Activated CD4-positive, CD25-positive, alpha-beta regulatory T cell treated with anti-CD3 and anti-CD28 coated beads, Interleukin-2, amount 50 U/mL, for 24 hours (primary cell): ENCODE measurements around the gene KIRREL1.

ENCODE experiments used
- ATAC-seq, 2 donors: fragments of 150-1000 bp; cut with Tn5 transposase; one replicate each; pipeline ENCODE4 v1.10.0; 2021; ENCODE audit warnings: mild to moderate bottlenecking in 1 of 2, moderate library complexity in 1 of 2

The KIRREL1 gene

DNA sequence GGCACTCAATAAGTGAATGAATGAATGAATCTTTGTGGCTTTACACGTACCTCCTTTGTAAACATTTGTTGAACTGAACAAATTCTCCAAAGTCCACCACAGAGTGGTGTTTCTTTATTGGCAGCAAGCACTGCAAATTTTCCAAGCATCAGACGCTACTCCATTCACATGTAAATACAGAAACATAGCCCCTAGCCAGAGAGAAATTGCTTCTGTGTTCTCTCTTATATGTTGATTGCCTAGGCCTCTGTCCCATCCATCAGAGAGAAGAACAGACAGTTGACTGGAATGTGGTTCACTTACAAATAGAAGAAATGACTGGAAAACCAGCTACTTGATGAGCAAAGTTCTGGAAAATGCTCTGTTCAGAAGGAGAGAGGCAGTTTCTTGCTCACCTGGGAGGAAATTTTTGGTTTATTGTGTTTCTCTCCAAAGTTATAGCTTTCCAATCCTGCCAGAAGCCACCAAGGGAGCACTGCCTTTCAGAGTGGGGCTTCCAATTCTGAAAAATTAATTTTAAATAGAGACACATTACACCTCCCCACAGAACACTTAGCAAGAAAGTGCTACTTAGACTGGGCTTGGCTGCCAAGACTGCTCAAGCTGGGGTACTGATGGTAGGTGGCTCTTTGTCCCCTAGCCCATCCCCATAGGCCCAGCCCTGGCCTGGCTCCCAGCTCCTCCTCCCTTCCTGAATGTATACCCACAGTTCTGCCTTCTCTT lies 18.1 kb upstream of the KIRREL1 start:
- ATAC-seq = no peak

DNA sequence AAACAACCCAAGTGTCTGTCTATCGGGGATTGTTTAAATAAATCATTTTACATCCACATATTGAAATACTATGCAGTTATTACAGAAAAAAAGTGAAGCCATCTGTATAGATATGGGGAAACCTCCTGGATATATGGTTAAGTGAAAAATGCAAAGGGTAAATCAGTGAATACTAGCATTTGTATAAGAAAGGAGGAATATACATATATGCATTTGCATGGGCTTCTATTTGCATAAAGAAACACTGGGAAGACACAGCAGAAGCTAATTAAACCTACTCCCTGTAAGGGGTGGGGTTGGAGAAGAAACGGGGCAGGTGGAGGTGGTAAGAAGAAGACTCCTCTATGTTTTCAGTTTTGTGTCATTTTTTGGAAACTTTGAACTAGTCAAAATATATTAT lies 16.6 kb upstream of the KIRREL1 start:
- ATAC-seq = no peak

DNA sequence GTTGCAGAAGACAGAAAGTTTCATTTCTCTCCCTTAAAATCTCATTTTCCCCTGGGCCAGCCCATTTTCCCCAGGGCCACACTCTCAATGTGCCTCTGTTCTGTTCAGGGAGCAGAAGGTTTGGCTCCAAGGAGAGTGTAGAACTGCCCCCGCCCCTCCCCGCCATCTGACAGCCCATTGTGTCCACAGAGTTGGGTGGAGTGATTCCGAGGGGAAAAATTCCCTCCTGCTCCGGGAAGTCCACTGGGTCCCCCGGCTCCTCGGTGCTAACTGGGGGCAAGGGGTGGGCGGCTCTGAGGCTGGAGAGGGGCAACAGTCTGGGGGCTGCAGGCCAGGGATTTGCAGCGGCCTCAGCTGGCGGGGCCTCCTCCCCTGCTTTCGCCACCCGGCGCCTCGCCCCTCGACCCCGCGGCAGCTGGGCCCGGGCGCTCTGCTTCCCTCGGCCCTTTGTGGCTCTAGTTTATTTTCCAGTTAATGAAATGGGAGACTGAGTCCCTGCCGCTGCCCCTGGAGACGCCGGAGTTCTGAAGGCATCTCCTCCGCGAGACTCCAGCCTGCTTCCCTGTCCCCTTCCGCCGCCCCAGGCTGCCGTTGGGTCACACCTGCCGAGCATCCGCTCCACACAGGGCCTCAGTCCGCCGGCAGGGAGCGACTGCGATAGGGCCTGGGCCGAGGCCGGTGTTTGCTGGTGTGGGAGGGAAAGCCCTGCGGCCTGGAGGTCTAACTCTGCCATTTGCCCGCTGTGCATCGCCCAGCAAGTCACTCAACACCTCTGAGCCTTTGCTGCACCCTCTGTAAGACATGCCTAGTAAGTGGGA lies 14.7 kb upstream of the KIRREL1 start:
- ATAC-seq = no peak

DNA sequence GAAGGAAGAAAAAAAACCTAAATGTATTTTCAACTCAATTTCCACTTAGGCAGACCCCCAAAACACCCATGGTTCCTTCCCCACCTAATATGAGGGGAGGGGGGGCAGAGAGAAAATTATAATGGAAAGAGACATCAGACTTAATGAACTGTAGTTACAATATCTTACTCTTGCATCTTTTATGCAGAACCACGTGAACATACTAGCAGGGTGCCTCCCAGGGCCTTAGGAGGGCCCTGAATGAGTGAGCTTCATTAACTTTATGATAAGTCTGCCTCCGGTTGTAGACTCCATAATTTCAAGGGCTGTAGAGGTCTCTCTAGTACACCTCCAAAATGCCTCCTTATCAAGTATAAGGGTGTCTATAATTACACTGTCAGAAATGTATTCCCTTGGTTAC lies 11.3 kb upstream of the KIRREL1 start:
- no peak for ATAC-seq

DNA sequence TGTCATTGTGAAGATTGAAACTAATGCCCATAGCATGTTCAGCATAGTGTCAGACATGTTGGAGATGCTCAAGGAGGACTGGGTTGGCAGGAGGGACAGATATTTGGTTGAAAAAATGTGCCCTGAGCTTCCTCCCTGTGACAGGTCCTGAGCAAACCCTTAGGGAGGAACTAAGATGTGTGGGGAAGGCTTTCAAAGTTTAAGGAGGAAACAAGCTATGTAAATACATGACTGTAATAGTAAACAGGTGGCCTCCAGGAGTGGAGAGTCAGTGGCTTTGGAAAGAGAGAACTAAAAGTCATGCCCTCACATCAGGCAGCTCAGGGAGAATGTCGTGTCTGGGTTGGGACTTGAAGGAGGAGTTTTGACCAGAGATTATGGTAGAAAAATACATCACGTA lies 9.7 kb upstream of the KIRREL1 start:
- no peak for ATAC-seq

DNA sequence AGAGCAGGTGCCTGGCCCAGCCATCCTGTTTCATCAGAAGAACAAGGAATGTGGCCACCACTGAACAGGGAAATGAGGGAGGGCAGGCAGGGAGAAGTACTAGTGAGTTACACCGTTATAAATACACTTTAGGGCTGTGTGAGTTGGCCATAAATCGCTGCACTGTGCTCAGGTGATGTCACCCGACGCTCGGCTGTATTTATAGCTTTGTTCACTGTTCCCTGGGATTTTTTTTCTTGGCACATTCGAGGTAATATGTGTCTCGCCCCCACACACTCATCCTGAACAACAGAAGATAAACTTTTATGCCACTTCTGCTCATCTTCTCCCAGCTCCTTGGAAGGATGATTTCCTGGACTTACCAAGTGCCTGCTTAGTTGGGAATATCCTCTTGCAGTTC lies 9.0 kb upstream of the KIRREL1 start:
- ATAC-seq = no peak

DNA sequence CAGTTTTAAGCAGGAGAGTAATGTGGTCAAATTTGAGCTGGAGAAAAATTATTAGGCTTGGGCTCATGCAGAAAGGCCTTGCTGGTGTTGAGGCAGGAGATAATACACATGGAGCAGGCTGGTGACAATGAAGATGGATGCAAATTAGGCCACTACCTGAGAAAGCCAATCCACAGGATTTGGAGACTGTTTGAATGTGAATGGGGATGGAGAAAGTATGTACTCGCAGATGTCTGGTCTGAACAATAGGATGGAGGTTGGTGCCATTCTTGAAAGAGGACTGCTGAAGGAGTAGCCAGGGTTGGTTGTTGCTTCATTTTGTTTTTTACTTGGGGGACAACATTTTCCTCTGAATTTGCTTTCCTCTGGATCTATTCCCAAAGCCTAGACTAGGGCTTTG lies 8.0 kb upstream of the KIRREL1 start:
- no peak for ATAC-seq

DNA sequence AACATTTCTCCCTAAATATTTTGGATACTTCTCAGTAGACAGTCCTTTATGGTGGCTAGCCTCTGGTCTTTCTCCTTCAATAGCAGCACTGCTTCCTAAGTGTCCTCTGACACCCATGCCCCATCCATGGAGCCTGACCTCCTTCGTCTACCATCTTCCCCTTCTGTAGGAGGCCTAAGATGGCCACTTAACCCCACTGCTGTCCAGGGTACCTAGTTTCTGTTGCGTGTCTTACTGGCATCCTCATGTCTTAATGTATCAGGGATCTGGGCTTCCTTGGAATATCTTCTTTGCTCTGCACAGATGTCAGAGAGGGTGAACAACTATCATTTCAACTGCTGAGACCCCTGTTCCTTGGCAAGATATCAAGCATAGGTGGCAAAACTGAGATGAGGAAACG lies 5.4 kb upstream of the KIRREL1 start:
- no peak for ATAC-seq

DNA sequence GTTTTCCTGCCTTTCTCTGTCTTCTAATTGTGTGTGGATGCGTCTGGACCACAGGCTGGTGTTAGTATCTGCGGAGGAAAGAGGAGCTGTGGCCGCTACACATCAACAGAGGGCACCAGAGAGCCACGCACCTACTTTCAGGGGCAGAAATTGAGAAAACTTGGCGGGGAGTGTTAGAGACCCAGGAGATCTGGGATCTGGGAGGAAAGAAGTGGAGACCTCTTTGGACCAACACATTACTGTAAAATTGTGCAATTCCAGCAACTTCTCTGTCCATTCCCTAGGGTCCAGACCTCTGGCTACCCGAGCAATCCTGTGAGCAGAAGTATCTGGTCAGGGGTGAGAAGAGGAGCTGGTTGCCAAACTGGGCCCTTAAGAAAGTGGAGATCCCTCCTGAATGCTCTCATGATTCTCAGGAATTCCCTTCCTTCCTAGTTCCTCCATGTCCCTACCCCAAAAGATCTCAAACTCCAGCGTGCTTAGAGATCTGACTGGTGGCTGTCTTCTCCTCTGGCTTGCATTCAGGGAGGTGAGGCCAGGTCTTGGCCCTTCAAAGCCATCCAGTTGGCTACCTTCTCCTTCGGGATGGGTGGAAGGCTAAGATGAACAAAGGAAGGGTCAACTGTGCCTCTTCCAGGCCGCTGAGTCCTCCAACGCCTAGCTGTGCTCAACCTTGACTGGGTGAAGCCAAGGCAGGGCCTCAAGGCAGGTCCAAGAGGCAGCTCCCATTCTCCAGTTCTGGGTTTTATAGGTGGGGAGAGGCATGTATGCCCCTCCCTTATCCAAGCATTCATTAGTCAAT lies 1.2 kb upstream of the KIRREL1 start:
- ATAC-seq = no peak

DNA sequence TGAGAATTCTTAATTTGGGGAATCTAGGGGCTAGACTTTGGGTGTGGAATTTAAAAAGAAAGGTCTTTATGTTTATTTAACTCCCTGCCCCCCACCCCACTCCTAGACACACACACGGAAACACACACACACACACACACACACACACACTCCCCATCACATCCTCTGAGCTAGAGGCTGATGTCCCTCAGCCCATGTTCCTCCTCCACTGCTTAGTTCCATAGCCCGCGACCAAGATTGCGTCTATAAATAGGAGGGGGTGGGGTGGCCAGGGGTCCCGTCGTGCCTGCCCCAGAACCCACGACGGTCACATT lies 655 bp upstream of the KIRREL1 start:
- no peak for ATAC-seq

DNA sequence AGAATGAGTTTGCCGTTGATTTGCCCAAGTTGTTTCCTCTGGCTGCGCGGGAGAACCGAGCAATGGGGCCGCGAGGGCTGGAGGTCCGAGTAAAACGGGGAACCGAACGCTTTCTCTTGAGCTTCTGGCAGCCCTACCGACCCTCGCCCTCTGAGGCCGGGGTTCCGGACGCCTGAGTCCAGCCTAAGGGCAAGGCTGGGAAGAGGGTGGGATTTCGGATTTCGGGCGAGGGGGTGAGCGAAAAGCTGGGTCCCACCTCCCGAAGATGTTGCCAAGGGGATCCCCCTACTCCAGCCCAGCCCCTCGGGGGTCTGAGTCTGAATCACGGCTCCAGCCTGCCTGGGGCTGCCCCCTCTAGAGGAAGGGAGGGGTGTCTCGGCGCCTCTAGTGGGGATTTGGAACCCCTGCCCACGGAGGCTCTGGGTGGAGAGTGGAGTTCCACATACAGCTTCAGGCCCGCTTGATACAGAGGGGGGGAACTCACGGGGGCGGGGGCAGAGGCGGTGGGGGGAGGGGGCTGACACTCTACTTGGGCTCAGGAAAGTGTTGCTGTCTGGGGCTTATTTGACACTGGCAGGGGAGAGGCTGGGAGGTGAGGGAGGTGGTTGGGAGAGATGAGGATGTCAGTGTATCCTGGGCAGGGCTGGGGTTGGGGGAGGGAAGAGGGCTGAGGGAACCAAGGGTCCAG lies 617 bp downstream of the KIRREL1 start:
- no peak for ATAC-seq

DNA sequence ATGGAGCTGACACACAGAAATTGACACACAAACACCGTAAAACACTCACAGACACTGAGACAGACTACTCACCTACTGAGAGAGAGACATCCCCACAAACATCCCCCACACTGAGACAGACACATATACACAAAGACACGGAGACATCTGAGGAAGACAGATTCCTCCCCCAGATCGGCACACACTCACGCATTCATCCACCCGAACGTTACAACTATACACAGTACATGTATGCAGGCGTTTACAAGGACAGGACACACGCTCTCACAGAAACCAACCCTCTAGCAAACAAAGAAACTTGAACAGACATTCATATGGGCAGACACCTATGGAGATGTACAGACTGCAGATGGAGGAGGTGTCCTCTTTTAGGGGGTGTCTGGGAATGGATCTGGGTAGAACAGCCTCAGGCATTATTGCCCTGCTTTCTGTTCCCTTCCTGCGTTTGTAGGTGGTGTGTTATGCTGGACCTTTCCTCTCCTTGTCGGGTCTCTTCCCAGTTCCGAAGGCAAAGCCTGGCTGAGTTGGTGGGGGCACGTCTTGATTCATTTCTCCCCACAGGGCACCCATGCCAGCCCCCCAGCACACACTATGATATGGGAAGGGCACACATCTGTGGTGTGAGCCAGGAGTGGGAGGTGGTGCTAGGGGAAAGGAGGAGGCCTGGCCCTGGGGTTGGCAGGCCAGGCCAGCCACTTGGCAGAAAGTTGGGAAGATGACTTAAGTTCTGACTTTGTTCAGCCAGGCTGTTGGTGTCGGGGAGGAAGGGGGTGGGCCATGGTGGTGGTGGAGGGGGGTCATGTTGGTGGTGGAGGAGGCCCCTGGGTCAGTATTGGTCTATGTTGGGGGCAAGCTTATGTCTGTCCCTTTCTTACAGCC lies 1.5 kb downstream of the KIRREL1 start:
- ATAC-seq = no peak

DNA sequence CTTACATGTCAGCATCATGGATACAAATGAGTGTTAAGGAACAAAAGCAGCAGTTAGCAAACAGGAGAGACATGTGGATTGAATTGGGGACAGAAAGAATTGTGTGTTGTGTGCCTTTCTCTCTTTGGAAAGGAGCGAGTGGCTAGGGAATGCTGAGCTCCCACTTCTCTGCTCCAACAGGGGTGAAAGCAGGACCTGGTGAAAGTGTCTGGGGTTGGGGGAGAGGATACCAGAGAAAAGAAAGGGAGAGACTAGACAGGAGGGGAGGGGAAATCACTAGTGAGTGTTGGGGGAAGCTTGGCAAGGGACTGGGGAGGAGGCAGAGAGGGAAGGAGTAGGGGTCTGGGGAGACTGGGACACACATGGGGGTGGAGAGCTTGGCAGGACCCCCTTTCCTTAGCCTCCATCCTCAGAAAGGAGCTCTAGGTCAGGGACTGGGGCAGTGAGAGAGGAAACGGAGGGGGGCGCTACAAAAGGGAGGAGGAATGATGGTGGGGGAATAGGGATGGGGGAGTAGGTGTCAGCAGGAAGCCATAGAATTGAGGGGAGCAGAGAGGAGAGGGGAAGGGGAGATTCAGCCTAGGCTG lies 2.2 kb downstream of the KIRREL1 start:
- no peak for ATAC-seq

DNA sequence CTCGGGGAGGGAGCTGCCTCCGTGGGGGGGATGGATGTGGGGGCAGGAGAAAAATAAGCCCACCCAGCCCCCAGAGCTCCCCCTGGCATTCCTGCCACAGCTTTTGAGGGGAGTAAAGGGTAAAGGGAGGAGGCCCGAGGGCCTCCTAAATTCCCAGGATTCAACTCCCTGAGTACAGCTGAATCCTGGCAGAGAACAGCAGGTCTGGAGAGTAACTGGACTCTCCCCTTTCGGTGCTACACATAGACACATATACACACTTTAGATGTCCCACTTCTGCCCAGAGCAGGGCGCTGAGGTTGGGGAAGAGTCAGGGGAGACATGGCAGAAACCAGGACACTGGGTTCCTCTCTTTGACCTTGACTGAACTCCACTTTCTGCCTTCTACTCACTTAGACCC lies 3.0 kb downstream of the KIRREL1 start:
- ATAC-seq = no peak

DNA sequence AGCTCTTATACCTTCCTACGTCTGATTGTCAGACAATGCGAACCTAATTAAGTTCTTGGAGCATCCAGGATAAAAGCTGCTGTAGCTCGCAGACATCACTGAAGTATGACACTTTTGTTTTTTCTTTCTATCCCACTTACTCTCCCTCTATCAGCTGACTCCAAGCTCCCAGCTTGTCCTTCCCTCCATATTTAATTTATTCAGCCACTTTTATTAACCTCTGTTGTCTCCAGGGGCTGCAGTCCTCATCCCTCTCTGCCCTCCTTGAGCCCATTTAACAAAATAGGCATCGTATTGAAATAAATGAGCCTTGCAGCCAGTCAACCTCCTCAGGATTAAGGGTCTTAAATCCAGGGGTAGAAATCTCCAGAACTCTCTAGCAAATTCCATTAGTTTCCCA lies 7.1 kb downstream of the KIRREL1 start:
- ATAC-seq = no peak

DNA sequence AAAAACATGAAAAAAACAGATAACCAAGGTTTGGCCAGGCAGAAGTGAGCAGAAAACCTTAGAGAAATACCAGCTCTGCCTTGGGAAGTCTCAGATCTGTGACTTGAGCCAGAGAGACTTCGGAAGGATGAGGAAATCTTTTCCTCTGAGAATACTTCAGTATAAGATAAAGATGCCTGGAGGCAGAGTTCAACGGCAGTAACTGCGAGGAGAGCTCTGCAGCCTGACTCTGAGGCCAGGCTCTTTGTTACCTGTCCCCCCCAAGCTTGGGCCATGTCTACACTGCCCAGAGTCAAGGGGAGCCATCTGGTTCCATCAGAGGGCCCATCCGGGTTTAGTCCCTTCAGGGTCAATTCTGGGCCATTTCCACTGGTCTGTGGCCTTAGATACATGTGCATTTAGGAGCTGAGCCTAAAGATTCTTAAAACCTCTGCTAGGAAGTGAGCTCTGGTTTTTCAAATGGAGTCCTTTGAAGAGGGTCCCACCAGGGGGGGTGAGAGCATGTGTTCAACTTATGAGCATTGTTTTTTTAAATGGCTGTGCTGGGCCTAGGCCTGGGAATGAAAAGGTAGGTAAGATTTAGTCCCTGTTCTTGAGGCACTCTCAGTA lies 8.7 kb downstream of the KIRREL1 start:
- no peak for ATAC-seq

DNA sequence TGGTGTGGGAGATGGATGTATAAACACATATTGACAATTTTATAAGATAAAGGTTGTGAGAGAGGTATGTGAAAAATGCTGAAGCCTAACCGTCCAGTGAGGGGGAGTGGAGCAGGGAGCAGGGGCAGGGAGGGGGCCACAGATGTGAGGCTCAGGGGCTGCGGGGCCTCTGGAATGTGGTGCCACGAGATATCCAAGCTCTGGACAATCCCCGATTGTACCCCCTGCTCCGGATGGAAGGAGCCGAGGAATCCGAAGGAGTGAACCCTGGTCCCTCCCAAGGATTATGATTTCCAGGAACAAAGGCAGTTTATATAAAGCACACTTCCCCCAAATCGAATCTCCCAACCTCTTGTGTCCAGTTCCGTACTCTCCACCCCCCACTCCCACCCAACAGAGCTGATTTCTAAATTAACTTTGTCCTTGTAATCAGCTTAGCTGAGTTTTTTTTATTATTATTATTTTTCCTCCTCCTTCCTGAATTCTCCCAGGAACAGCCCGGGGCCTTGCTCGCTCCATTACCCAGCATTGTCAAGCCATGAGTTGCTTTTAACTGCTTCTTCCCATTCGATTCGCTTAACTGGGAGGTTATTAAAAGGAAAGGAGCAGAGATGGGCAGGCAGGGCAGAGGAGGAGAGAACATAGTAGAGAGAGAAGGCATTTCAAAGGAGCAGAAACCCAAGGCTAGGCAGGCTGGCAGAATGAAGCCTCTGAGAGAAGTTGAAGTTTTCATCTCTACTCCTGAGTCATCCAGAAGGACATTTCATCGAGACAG lies 9.4 kb downstream of the KIRREL1 start:
- no peak for ATAC-seq

DNA sequence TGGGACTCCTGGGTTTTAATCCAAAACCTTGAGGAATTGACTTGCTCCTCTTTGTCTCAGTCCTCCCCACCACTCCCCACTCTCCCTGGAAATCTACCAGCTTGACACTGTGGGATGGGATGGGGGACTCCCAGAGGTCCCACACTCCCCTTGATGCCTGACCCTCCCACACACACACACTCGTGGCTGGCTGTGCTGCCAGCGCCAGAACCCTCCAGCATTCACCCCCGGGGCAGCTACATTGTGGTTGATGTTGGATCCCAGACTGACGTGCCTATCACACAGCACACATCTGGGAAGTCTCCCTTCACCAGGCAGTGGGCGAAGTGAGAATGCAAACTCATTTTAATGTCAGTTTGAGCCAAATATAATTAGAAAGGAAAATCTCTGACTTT lies 10.0 kb downstream of the KIRREL1 start:
- ATAC-seq = no peak

DNA sequence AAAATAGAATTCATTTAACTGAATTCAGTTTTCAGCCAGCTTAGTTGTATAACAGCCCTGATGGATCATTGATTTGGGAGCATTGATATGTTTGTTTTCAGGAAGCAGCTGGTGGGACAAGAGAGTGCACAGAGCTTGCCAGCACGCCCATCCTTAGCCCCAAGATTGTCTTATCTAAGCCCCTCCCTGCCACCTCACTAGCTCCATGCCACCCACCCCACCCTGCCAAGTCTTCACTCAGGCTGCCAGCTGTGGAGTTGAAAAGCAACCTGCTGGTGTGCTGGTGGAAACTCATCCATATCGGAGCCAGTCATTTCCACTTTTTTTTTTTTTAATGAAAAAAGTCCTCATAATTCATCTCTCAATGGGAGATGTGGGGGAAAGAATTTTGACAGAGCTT lies 11.8 kb downstream of the KIRREL1 start:
- ATAC-seq = no peak

DNA sequence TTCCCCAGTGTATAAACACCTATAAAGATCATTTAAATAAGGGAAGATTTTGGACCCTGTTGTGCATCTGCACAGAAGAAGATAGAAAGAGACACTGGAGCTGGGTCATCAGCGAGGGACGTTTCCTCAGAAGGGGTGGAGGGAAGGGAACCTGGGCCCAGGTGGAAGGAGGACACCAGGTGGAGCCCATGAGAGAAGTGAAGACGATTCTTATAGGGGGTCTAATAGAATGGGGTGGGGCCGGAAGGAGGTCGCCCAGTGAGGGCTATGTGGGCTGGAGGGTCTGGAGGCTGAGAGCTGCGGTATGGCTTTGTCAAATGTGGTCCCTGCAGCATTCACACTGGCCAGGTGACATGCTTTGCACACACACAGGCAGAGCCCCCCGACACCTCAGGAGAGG lies 13.7 kb downstream of the KIRREL1 start:
- ATAC-seq = no peak
